ENCODE data around the gene SH2D3A. TPM values are rescaled to one million over a fixed set of nuclear protein-coding genes. Genes with fewer than 3 reads are reported as not detected.

Gene SH2D3A
- total and polyA plus RNA-seq, 2 of the 4 experiments (the other 2 are of a cell fraction): under 0.01 to 0.09 TPM

DNA sequence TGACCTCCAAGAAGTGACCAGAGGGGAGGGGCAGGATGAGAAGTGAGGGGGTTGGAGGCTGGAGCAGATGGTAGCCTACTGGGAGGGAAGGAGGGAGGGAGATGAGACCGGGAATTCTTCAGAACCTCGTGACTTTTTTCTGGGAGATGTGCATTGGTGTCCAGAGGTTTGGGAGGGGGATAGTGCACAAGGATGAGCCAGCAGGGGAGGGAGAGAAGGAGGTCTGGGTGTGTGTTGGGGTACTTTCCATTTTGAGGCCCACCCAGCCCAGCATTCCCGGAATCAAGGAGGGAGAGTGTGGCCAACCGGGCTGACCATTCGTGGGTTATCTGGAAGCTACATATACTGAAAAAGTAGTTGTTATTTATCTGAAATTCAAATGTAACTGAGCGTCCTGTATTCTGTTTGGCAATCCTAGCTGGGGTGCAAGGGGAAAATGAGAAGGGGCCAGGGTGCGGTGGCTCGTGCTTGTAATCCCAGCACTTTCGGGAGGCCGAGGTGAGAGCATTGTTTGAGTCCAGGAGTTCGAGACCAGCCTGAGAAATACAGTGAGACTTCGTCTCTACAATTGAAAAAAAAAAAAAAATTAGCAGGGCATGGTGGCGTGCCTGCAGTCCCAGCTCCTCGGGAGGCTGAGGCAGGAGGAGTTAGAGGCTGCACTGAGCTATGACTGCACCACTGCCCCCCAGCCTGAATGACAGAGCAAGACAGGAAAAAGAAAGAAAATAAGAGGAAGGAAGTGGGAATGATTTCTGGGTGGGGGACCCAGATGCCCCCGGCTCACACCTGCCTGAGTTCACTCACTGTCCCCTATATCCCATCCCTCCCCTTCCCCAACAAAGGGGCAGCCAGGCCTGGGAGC lies 42.4 kb downstream of the SH2D3A start:
- Histone ChIP-seq H4K5ac (ENCODE audit: low read depth, low read length) (no peak overlapping the region), H2BK120ac (ENCODE audit: low read depth, low read length) (no peak overlapping the region), H2AFZ (replicated peaks; ENCODE audit: low read length, poor library complexity) (no peak overlapping the region), H3K18ac (ENCODE audit: low read depth, low read length) (no peak overlapping the region), H3K4me2 (ENCODE audit: low read depth, low read length) (no peak overlapping the region), H2AK5ac (ENCODE audit: low read depth, low read length) (no peak overlapping the region), H4K91ac (ENCODE audit: insufficient read depth, low read depth, low read length) (no peak overlapping the region), H2BK15ac (ENCODE audit: low read depth, low read length) (no peak overlapping the region), H4K8ac (ENCODE audit: low read depth in 2 of 2, low read length in 2 of 2) (no peak overlapping the region), H3K9me3 (ENCODE audit: control insufficient read depth, insufficient read depth, low read length) (no peaks in the 10 kb centered on the region), H3K9me1 (ENCODE audit: insufficient read depth, low read length) (no peaks in the 10 kb centered on the region; the same call in 1 of the 2 replicates), H3K14ac (replicated peaks; ENCODE audit: low read depth, low read length) (no peak overlapping the region), H3K79me1 (ENCODE audit: low read depth in 1 of 2, low read length in 2 of 2) (no peaks in the 10 kb centered on the region), H3K27me3 (ENCODE audit: control insufficient read depth, insufficient read depth, low read length) (no peaks in the 10 kb centered on the region), H3K23ac (ENCODE audit: low read depth, low read length) (no peak overlapping the region), H4K20me1 (ENCODE audit: insufficient read depth, low read length) (no peaks in the 10 kb centered on the region), H3K4me3 (ENCODE audit: insufficient read depth, low read depth, low read length) (no peak overlapping the region), H2BK5ac (ENCODE audit: low read depth, low read length, poor library complexity, severe bottlenecking) (no peak overlapping the region), H3K36me3 (ENCODE audit: control insufficient read depth, insufficient read depth, low read length) (no peaks in the 10 kb centered on the region), H3K9ac (ENCODE audit: low read depth, low read length) (no peak overlapping the region), H3K27ac (ENCODE audit: insufficient read depth, low read length) (no peak overlapping the region), H3K56ac (ENCODE audit: extremely low read depth, insufficient read depth, low read length) (no peak overlapping the region), H3K4ac (ENCODE audit: low read depth, low read length) (no peak overlapping the region), H2BK20ac (ENCODE audit: low read depth, low read length) (no peak overlapping the region), H3K4me1 (ENCODE audit: control insufficient read depth, insufficient read depth, low read length) (peaks cover 2% of the 10 kb centered on the region; the same call in 1 of the 2 replicates), H2AK9ac (replicated peaks; ENCODE audit: low read depth, low read length, poor library complexity) (no peak overlapping the region)
- TF ChIP-seq CEBPB (IDR thresholded peaks at IDR 0.05; ENCODE audit: low read depth, low read length): no peak
- TF ChIP-seq SMC3 (IDR thresholded peaks at IDR 0.05; ENCODE audit: low read depth, low read length): no peak
- no peak for TF ChIP-seq POLR2A (IDR thresholded peaks at IDR 0.05; ENCODE audit: low read depth, low read length)
- TF ChIP-seq FOS (IDR thresholded peaks at IDR 0.05; ENCODE audit: low read depth, low read length): no peak
- TF ChIP-seq, protein P1, sequence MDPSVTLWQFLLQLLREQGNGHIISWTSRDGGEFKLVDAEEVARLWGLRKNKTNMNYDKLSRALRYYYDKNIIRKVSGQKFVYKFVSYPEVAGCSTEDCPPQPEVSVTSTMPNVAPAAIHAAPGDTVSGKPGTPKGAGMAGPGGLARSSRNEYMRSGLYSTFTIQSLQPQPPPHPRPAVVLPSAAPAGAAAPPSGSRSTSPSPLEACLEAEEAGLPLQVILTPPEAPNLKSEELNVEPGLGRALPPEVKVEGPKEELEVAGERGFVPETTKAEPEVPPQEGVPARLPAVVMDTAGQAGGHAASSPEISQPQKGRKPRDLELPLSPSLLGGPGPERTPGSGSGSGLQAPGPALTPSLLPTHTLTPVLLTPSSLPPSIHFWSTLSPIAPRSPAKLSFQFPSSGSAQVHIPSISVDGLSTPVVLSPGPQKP (IDR thresholded peaks at IDR 0.05; ENCODE audit: borderline replicate concordance, low read depth, low read length): no peak
- no peak for TF ChIP-seq RAD21 (IDR thresholded peaks at IDR 0.05; ENCODE audit: low read length)
- no TSS peak for BruUV-seq (replicated peaks)
- intact Hi-C loops (cut with micrococcal nuclease): no loop called here
- POLR2A ChIA-PET (ENCODE audit: unreplicated experiment): no interaction called here
- ATAC-seq (ENCODE audit: low read depth) (no peak), DNase-seq (no peak)
- 72% methylated on average over 2 of the region's 15 CpGs; no CpG with 5 or more reads in 1 of the 2 experiments for WGBS, 2 experiments (ENCODE audit: extremely low coverage in 2 of 2, insufficient read length in 1 of 2)
- dilution Hi-C loops (cut with HindIII; ENCODE audit: low sequenced_read_pairs, unreplicated experiment): no loop called here
- CTCF ChIA-PET: no interaction called here
- in situ Hi-C loops (cut with MboI; ENCODE audit: low sequenced_read_pairs): no loop called here

Measured in IMR-90 (cell line).